Measurements from ENCODE around the gene C6orf136. TPM values are rescaled to one million over a fixed set of nuclear protein-coding genes. Genes with fewer than 3 reads are reported as not detected.

The C6orf136 gene
- total RNA-seq, 4 donors from 2014 or later = 10.8 to 19.6 (median 16.6) TPM

DNA sequence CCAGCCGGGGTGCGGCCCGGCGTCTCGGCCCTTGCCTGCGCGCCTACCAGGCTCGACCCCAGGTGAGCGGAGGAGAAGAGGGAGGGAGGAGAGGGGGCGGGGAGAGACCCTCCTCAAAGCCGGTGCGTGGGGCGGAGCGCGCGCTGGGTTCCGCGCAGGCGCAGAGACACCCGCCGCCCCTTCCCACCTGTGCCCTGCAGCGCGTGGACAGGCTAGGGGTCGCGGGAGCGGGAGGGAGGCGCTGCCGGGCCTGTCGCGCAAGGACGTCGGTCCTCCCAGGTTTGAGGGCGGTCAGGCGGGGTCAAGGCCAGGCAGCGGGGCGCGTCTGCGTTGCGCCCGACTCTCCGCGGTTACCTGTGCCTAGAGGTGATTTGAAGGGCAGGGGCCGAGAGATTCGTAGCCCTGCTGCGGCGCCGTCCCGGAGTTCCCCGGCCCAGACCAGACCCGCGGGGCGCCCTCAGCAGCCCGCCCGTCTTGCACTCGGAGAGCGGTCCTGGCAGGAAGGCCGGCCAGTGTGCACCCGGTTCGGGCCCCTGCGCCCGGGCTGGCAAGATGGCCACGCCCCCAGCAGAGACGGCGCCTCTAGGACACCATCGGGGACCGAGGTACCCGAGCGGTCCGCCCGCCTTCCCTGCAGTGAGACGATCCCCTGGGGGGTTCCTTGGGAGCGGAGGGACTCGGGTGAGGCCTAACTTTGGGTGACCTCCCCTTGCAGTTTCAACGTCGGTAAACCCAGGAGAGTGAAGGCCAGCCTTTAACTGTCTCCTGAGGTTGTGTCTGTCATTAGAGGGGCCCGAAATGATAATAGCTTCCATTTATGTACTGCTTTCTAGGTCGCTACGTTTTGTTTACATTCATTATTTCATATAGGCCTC, 546 bp downstream of the C6orf136 start:
- peak overlapping the region; percentile 90 to 99 (median 97) for H3K27ac ChIP-seq

DNA sequence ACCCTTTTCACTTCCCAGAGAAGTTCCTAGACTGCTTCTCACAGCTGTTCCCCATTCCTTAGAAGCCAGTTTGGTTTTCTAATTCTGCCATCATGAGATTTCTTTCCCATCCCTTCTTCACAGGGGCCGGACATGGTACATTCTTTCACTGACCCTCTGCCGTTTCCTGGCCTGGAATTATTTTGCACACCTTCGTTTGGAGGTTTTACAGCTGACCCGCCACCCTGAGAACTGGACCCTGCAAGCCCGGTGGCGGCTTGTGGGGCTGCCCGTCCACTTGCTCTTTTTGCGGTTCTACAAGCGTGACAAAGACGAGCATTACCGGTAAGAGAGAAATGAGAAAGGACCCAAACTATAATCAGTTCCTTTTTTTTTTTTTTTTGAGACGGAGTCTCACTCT, 4.2 kb downstream of the C6orf136 start:
- Histone ChIP-seq H3K4me3 (no peak overlapping the region), H3K9me3 (no peaks in the 10 kb centered on the region), H3K27ac (no peak overlapping the region), H3K27me3 (no peaks in the 10 kb centered on the region), H3K4me1 (peaks cover 0 to 27% (median 9%) of the 10 kb centered on the region in 3 donors), H3K36me3 (peaks cover 0 to 62% of the 10 kb centered on the region in 2 donors)
- WGBS, 2 donors (ENCODE audit: low coverage in 1 of 2) = 87% methylated on average over 7 to 11 of the region's 12 CpGs
- ATAC-seq = no peak
- TF ChIP-seq, protein P1, sequence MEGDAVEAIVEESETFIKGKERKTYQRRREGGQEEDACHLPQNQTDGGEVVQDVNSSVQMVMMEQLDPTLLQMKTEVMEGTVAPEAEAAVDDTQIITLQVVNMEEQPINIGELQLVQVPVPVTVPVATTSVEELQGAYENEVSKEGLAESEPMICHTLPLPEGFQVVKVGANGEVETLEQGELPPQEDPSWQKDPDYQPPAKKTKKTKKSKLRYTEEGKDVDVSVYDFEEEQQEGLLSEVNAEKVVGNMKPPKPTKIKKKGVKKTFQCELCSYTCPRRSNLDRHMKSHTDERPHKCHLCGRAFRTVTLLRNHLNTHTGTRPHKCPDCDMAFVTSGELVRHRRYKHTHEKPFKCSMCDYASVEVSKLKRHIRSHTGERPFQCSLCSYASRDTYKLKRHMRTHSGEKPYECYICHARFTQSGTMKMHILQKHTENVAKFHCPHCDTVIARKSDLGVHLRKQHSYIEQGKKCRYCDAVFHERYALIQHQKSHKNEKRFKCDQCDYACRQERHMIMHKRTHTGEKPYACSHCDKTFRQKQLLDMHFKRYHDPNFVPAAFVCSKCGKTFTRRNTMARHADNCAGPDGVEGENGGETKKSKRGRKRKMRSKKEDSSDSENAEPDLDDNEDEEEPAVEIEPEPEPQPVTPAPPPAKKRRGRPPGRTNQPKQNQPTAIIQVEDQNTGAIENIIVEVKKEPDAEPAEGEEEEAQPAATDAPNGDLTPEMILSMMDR (IDR thresholded peaks at IDR 0.05) = no peak

More for the DNA sequence above, 546 bp downstream of the C6orf136 start:
- peak; percentile 81 for ATAC-seq
- no peaks in the 10 kb centered on the region for H3K9me3 ChIP-seq
- peak overlapping the region; percentile 84 to 87 for H3K4me3 ChIP-seq
- H3K36me3 ChIP-seq = peaks cover 0 to 62% of the 10 kb centered on the region in 2 donors
- no peak for TF ChIP-seq EP300 (IDR thresholded peaks at IDR 0.05)
- peak; percentile 21 to 24 for TF ChIP-seq POLR2A (IDR thresholded peaks at IDR 0.05)
- TF ChIP-seq, protein P1 (IDR thresholded peaks at IDR 0.05) = no peak
- no peak for TF ChIP-seq POLR2AphosphoS5 (IDR thresholded peaks at IDR 0.05)
- H3K27me3 ChIP-seq = no peaks in the 10 kb centered on the region
- WGBS, 2 donors (ENCODE audit: low coverage in 1 of 2) = 0% methylated on average over 3 to 5 of the region's 78 CpGs
- H3K4me1 ChIP-seq = peaks cover 0 to 33% (median 9%) of the 10 kb centered on the region in 3 donors

DNA sequence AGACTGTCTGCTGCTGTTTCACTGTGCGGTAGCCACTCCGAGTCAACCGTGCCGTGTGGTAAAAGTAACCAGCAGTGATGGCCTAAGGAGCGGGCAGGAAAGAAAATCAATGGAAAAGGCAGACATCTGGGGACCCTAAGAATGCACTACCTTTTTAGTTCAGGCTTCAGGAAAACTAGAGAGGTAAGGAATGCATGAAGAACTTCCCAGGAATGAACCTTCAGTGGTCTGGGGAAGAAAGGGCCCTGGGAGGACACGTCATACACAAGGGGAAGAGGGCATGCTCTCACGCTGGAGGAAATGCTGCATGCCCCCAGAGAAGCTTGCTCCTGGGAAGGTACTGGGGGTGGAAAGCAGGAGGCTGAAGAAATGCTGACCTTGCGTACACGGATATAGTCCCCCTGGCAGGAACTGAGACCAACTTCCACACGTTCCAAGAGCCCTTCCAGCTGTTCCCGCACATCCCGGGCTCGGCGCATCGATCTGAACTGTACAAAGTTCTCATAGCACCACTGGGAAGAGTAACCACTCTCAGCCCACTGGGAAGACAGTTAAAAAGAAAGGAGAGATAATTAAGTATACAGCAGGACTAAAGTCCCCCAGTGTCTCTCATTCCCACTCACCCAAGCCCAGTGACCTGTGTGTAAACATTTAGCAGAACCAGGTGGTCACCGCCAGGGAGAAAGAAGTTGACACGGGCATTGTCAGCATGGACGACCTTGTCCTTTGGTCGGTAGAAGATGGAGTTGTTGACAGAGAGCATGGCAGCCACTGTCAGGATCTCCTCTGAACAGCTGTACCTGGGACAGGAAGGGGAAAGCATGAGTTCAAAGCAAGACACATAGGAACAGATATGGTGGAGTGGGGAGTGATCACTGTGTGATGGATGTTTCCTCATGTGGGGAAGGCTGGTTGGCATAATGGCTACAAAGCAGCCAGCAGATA, 8.1 kb downstream of the C6orf136 start:
- TF ChIP-seq EP300 (IDR thresholded peaks at IDR 0.05) (no peak), POLR2AphosphoS5 (IDR thresholded peaks at IDR 0.05) (no peak), POLR2A (IDR thresholded peaks at IDR 0.05) (no peak)
- TF ChIP-seq, protein P1 (IDR thresholded peaks at IDR 0.05) = no peak
- Histone ChIP-seq H3K27ac (no peak overlapping the region), H3K4me3 (no peak overlapping the region), H3K36me3 (peaks cover 0 to 100% of the 10 kb centered on the region in 2 donors), H3K27me3 (no peaks in the 10 kb centered on the region), H3K9me3 (no peaks in the 10 kb centered on the region), H3K4me1 (no peaks in the 10 kb centered on the region)
- 70 to 80% methylated on average over 8 to 16 of the region's 19 CpGs for WGBS, 2 donors (ENCODE audit: low coverage in 1 of 2)
- no peak for ATAC-seq

DNA sequence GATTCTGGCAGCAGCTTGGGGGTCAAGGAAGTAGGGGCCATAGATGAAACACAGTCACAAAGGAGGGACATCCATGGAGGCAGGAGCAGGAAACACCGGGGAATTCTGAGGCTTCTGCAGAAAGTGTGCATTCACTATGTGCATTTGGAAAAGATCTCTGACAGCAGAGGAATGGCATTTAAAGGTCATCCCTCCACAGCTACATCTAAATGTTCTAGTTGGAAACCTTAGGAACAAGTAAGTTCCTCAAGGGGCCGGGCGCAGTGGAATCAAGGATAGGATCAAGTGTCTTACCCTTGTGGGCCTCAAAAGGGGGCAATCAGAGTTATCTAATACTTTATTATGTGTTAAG, 8.8 kb downstream of the C6orf136 start:
- Histone ChIP-seq H3K27ac (no peak overlapping the region), H3K36me3 (peaks cover 0 to 100% of the 10 kb centered on the region in 2 donors), H3K4me3 (no peak overlapping the region), H3K9me3 (no peaks in the 10 kb centered on the region), H3K27me3 (no peaks in the 10 kb centered on the region), H3K4me1 (no peaks in the 10 kb centered on the region)
- WGBS, 2 donors (ENCODE audit: low coverage in 1 of 2) = 82% methylated on average over 3 of the region's 3 CpGs
- ATAC-seq = no peak
- TF ChIP-seq POLR2AphosphoS5 (IDR thresholded peaks at IDR 0.05) = no peak
- TF ChIP-seq POLR2A (IDR thresholded peaks at IDR 0.05) = no peak
- TF ChIP-seq, protein P1 (IDR thresholded peaks at IDR 0.05) = no peak
- no peak for TF ChIP-seq EP300 (IDR thresholded peaks at IDR 0.05)
